ENCODE measurements around the gene MAP3K9.
A peak's percentile ranks its signal among the peaks of the same experiment; 100 is the strongest.

Gene MAP3K9

GRCh38 chr14:70808416-70809224, 693 bp downstream of the MAP3K9 start:
- H3K4me1 ChIP-seq = peaks cover 0 to 27% (median 17%) of the 10 kb centered on the region in 4 donors
- H3K4me3 ChIP-seq = peak overlapping the region; percentile 54 to 62
- no peak overlapping the region for H3K27ac ChIP-seq
- H3K36me3 ChIP-seq = no peaks in the 10 kb centered on the region
- intact Hi-C loops (cut with DNase I; ENCODE audit: low total_unique reads) = no loop called here
- DNase-seq = no peak
- no peaks in the 10 kb centered on the region for H3K9me3 ChIP-seq
- no peak for TF ChIP-seq CTCF (IDR thresholded peaks at IDR 0.05)
- peaks cover 0 to 50% of the 10 kb centered on the region in 2 donors for H3K27me3 ChIP-seq

GRCh38 chr14:70807898-70808415, 1.4 kb downstream of the MAP3K9 start:
- Histone ChIP-seq H3K9me3 (no peaks in the 10 kb centered on the region), H3K27me3 (peaks cover 0 to 50% of the 10 kb centered on the region in 2 donors), H3K36me3 (no peaks in the 10 kb centered on the region), H3K27ac (no peak overlapping the region), H3K4me1 (peaks cover 0 to 27% (median 17%) of the 10 kb centered on the region in 4 donors), H3K4me3 (peak overlapping the region; percentile 54 to 62)
- intact Hi-C loops (cut with DNase I; ENCODE audit: low total_unique reads) = no loop called here
- no peak for TF ChIP-seq CTCF (IDR thresholded peaks at IDR 0.05)
- no peak for DNase-seq

GRCh38 chr14:70804556-70805162, 4.7 kb downstream of the MAP3K9 start:
- Histone ChIP-seq H3K27me3 (peaks cover 0 to 67% of the 10 kb centered on the region in 2 donors), H3K4me3 (no peak overlapping the region), H3K27ac (no peak overlapping the region), H3K9me3 (no peaks in the 10 kb centered on the region), H3K4me1 (peaks cover 0 to 20% (median 15%) of the 10 kb centered on the region in 4 donors), H3K36me3 (no peaks in the 10 kb centered on the region)
- intact Hi-C loops (cut with DNase I; ENCODE audit: low total_unique reads) = no loop called here
- DNase-seq = no peak
- no peak for TF ChIP-seq CTCF (IDR thresholded peaks at IDR 0.05)

- no peak overlapping the region for H3K4me3 ChIP-seq
- intact Hi-C loops (cut with DNase I; ENCODE audit: low total_unique reads) = no loop called here
- H3K36me3 ChIP-seq = no peaks in the 10 kb centered on the region
- DNase-seq = no peak
- no peak overlapping the region for H3K27ac ChIP-seq
- peaks cover 0 to 9% (median 7%) of the 10 kb centered on the region in 4 donors for H3K4me1 ChIP-seq
- H3K27me3 ChIP-seq = peaks cover 0 to 58% of the 10 kb centered on the region in 2 donors
- no peak for TF ChIP-seq CTCF (IDR thresholded peaks at IDR 0.05)
- H3K9me3 ChIP-seq = no peaks in the 10 kb centered on the region
Measured at GRCh38 chr14:70803321-70804310, 5.7 kb downstream of the MAP3K9 start.

GRCh38 chr14:70802379-70802778, 6.9 kb downstream of the MAP3K9 start:
- intact Hi-C loops (cut with DNase I; ENCODE audit: low total_unique reads) = no loop called here
- no peaks in the 10 kb centered on the region for H3K9me3 ChIP-seq
- H3K36me3 ChIP-seq = no peaks in the 10 kb centered on the region
- H3K4me3 ChIP-seq = no peak overlapping the region
- H3K27me3 ChIP-seq = peaks cover 0 to 46% of the 10 kb centered on the region in 2 donors
- H3K4me1 ChIP-seq = no peaks in the 10 kb centered on the region
- no peak for TF ChIP-seq CTCF (IDR thresholded peaks at IDR 0.05)
- DNase-seq = no peak
- H3K27ac ChIP-seq = no peak overlapping the region
